Caco-2 (cell line): Measurements from ENCODE around the gene TGOLN2. TPM values are rescaled to one million over a fixed set of nuclear protein-coding genes. Genes with fewer than 3 reads are reported as not detected.

Experiments
- BruUV-seq: library from RNA; stranded (reverse); fragments of 400-500 nt; replicated peaks from 2 replicates; lab custom pipeline; 2021; lab: Mats Ljungman, UMichigan
- CTCF ChIA-PET: fragments of 300-600 bp; sonication (Branson Sonifier 250); formaldehyde crosslinking; loops from one replicate; lab custom pipeline; 2022; ENCODE audit warnings: antibody characterized with exemption; lab: Charles Lee
- POLR2A ChIA-PET: fragments of 300-600 bp; sonication (Branson Sonifier 250); formaldehyde crosslinking; loops from one replicate; lab custom pipeline; 2022; ENCODE audit warnings: antibody characterized with exemption; lab: Charles Lee
- DNase-seq, 2 experiments: peaks; one replicate each; pipeline versions ENCODE4 v3.0.0 to v3.0.0-alpha.2; 2020 to 2022
- H3K27me3 ChIP-seq: replicated peaks from 2 replicates; pipeline ENCODE4 v1.6.0; 2011; ENCODE audit warnings: low read length; ENCODE audit not compliant: control insufficient read depth, insufficient read depth
- H3K36me3 ChIP-seq: 2 replicates; pipeline ENCODE4 v1.5.1; 2011; ENCODE audit warnings: low read length; ENCODE audit not compliant: control insufficient read depth, insufficient read depth
- H3K4me1 ChIP-seq: fragments of 250-450 bp; sonication (Bioruptor Pico); 2 replicates; pipeline ENCODE4 v1.5.1; 2020; ENCODE audit warnings: mild to moderate bottlenecking
- H3K4me3 ChIP-seq: 2 replicates; pipeline ENCODE4 v1.5.1; 2011; ENCODE audit warnings: low read depth, mild to moderate bottlenecking, control low read depth, low read length
- H3K9me3 ChIP-seq: fragments of 250-450 bp; sonication (Bioruptor Pico); 2 replicates; pipeline ENCODE4 v1.5.1; 2020; ENCODE audit warnings: mild to moderate bottlenecking, moderate library complexity
- H3K27ac Mint-ChIP-seq: one replicate; pipeline ENCODE4 v1.8.0; 2022; ENCODE audit warnings: mixed read lengths; ENCODE audit not compliant: unreplicated experiment
- H3K27me3 Mint-ChIP-seq: one replicate; pipeline ENCODE4 v1.8.0; 2022; ENCODE audit warnings: mixed read lengths; ENCODE audit not compliant: insufficient read depth, unreplicated experiment
- H3K36me3 Mint-ChIP-seq: one replicate; pipeline ENCODE4 v1.8.0; 2022; ENCODE audit warnings: mild to moderate bottlenecking, mixed read lengths; ENCODE audit not compliant: insufficient read depth, unreplicated experiment
- H3K4me1 Mint-ChIP-seq: one replicate; pipeline ENCODE4 v1.8.0; 2022; ENCODE audit warnings: low read depth, mixed read lengths; ENCODE audit not compliant: unreplicated experiment
- H3K4me3 Mint-ChIP-seq: one replicate; pipeline ENCODE4 v1.8.0; 2022; ENCODE audit warnings: mild to moderate bottlenecking, moderate library complexity, mixed read lengths; ENCODE audit not compliant: unreplicated experiment
- H3K9me3 Mint-ChIP-seq: one replicate; pipeline ENCODE4 v1.8.0; 2022; ENCODE audit warnings: mixed read lengths; ENCODE audit not compliant: unreplicated experiment
- intact Hi-C: fragments of 100-400 bp; cut with micrococcal nuclease; formaldehyde crosslinking; loops from one replicate; pipeline ENCODE4 v1.10.0; 2022; ENCODE audit not compliant: unreplicated experiment
- total RNA-seq: library from RNA; stranded (reverse); gene quantifications from 2 replicates; pipeline ENCODE4 v1.2.3, GENCODE V29; 2022
- TF ChIP-seq, protein P1 (sequence below), 2 experiments: fragments of 200-600 bp in 1 of 2; IDR thresholded peaks; 1 replicate in 1 of 2; 2 replicates in 1 of 2; pipeline versions ENCODE4 v1.5.1 to v1.8.0; 2011 to 2022; ENCODE audit warnings: antibody characterized with exemption in 1 of 2, control low read depth in 1 of 2, inconsistent platforms in 1 of 2, low read depth in 1 of 2, low read length in 1 of 2, mild to moderate bottlenecking in 1 of 2, moderate library complexity in 1 of 2; ENCODE audit not compliant: insufficient read depth in 1 of 2, severe bottlenecking in 1 of 2, unreplicated experiment in 1 of 2

The TGOLN2 gene
- total RNA-seq, 1 experiment from 2014 or later = 119 TPM

DNA sequence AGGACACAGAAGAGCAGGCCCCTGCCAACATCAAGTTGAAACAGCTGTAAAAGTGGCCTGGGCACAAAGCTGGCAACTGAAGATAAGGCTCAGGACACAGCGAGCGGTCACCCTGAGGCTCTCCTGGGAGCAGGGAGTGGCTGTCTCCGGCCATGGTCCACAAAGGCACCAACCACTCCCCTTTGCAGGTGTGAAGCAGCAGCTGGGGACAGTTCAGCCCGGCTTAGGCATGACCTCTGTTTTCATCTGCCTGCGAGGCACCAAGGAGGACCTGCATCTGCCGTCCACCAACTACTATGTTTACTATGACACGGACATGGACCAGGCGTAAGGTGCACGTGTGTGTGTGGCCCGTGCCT, 12.9 kb downstream of the TGOLN2 start:
- Mint-ChIP-seq H3K27me3 (no peaks in the 10 kb centered on the region), H3K9me3 (no peaks in the 10 kb centered on the region), H3K4me1 (peaks cover 5% of the 10 kb centered on the region), H3K27ac (no peak overlapping the region), H3K4me3 (no peak overlapping the region), H3K36me3 (peaks cover 34% of the 10 kb centered on the region)
- no peak for DNase-seq
- ChIA-PET POLR2A (no interaction called here), CTCF (interaction anchor here (1.2 kb wide), 2 partner anchors 14 to 30 kb away, joined by 3 to 4 read pairs; no protein-coding TSS in a partner anchor)
- intact Hi-C loops = no loop called here
- Histone ChIP-seq H3K4me1 (no peaks in the 10 kb centered on the region), H3K4me3 (no peak overlapping the region), H3K27me3 (no peaks in the 10 kb centered on the region), H3K9me3 (no peaks in the 10 kb centered on the region), H3K36me3 (peaks cover 1% of the 10 kb centered on the region; the same call in 1 of the 2 replicates)
- TF ChIP-seq, protein P1, sequence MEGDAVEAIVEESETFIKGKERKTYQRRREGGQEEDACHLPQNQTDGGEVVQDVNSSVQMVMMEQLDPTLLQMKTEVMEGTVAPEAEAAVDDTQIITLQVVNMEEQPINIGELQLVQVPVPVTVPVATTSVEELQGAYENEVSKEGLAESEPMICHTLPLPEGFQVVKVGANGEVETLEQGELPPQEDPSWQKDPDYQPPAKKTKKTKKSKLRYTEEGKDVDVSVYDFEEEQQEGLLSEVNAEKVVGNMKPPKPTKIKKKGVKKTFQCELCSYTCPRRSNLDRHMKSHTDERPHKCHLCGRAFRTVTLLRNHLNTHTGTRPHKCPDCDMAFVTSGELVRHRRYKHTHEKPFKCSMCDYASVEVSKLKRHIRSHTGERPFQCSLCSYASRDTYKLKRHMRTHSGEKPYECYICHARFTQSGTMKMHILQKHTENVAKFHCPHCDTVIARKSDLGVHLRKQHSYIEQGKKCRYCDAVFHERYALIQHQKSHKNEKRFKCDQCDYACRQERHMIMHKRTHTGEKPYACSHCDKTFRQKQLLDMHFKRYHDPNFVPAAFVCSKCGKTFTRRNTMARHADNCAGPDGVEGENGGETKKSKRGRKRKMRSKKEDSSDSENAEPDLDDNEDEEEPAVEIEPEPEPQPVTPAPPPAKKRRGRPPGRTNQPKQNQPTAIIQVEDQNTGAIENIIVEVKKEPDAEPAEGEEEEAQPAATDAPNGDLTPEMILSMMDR (IDR thresholded peaks at IDR 0.05; ENCODE audit: insufficient read depth in 1 of 2, low read depth in 1 of 2, low read length in 1 of 2, severe bottlenecking in 1 of 2, unreplicated experiment in 1 of 2) = no peak
- BruUV-seq = no TSS peak

DNA sequence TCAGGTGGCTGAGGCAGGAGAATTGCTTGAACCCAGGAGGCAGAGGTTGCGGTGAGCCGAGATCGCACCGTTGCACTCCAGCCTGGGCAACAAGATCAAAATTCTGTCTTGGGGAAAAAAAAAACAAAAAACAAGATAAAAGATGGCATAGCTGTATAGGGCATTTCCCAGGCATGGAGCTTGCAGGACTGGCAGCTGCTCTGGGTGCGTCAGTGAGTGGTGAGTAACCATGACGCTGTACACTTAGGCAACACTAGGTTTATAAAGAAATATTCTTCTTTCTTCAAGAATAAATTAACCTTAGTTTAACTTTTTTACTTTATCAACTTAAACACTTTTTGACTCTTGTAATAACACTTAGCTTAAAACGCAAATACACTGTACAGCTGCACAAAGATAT, 15.4 kb downstream of the TGOLN2 start:
- TF ChIP-seq, protein P1 (IDR thresholded peaks at IDR 0.05; ENCODE audit: insufficient read depth in 1 of 2, low read depth in 1 of 2, low read length in 1 of 2, severe bottlenecking in 1 of 2, unreplicated experiment in 1 of 2) = no peak
- H3K27me3 Mint-ChIP-seq = no peaks in the 10 kb centered on the region
- no peak for DNase-seq
- no peaks in the 10 kb centered on the region for H3K9me3 Mint-ChIP-seq
- CTCF ChIA-PET = no interaction called here
- peaks cover 33% of the 10 kb centered on the region for H3K36me3 Mint-ChIP-seq
- no peaks in the 10 kb centered on the region; the same call in 1 of the 2 replicates for H3K36me3 ChIP-seq
- POLR2A ChIA-PET = no interaction called here
- H3K27ac Mint-ChIP-seq = no peak overlapping the region
- no peak overlapping the region for H3K4me3 ChIP-seq
- peaks cover 3% of the 10 kb centered on the region for H3K4me1 ChIP-seq
- no peaks in the 10 kb centered on the region for H3K9me3 ChIP-seq
- no peaks in the 10 kb centered on the region for H3K27me3 ChIP-seq
- no TSS peak for BruUV-seq
- H3K4me3 Mint-ChIP-seq = no peak overlapping the region
- intact Hi-C loops = no loop called here
- H3K4me1 Mint-ChIP-seq = peaks cover 13% of the 10 kb centered on the region

DNA sequence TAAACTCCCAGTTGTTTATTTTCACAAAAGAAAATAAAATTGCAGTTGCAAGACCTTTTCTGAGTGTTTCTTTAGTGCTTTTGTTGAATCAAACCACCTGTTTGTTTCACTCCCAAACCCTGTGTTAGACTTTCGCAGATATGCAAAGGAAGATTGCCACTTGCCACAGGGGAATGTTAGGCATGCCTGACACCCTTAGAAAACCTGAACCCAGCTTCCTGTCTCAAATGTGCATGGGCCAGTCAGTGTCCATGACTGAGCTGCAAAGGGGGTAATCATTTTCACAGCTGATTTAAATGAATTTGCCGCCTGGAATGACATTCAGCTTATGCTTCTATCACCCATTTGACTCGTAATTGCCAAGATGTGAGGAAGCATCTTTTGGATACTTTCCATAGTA, 17.5 kb downstream of the TGOLN2 start:
- H3K9me3 Mint-ChIP-seq = no peaks in the 10 kb centered on the region
- no peak for DNase-seq
- no peaks in the 10 kb centered on the region for H3K27me3 ChIP-seq
- peaks cover 25% of the 10 kb centered on the region for H3K36me3 Mint-ChIP-seq
- H3K27me3 Mint-ChIP-seq = no peaks in the 10 kb centered on the region
- intact Hi-C loops = no loop called here
- no peaks in the 10 kb centered on the region for H3K9me3 ChIP-seq
- POLR2A ChIA-PET = interaction anchor here (1.0 kb wide), 1 partner anchor 17 kb away, joined by 16 read pairs; the partner anchor contains the start of gene TGOLN2
- TF ChIP-seq, protein P1 (IDR thresholded peaks at IDR 0.05; ENCODE audit: insufficient read depth in 1 of 2, low read depth in 1 of 2, low read length in 1 of 2, severe bottlenecking in 1 of 2, unreplicated experiment in 1 of 2) = no peak
- H3K4me1 ChIP-seq = peaks cover 12% of the 10 kb centered on the region
- BruUV-seq = no TSS peak
- no peak overlapping the region for H3K4me3 Mint-ChIP-seq
- peaks cover 13% of the 10 kb centered on the region for H3K4me1 Mint-ChIP-seq
- CTCF ChIA-PET = no interaction called here
- H3K36me3 ChIP-seq = no peaks in the 10 kb centered on the region; the same call in 1 of the 2 replicates
- no peak overlapping the region for H3K4me3 ChIP-seq
- H3K27ac Mint-ChIP-seq = peak overlapping the region; percentile 9
